HG02763 (cell line): ENCODE data around the gene DUOX2.
"Not testable (repeated sequence)": the region's sequence is repeated elsewhere in the genome, so short reads cannot be mapped to it uniquely, and the experiment has no call there.

Experiments used
- ATAC-seq: cut with Tn5 transposase; IDR thresholded peaks from one replicate; pipeline ENCODE4 v1.9.1; 2021; ENCODE audit warnings: mild to moderate bottlenecking, moderate library complexity; ENCODE audit not compliant: unreplicated experiment

The DUOX2 gene

DNA sequence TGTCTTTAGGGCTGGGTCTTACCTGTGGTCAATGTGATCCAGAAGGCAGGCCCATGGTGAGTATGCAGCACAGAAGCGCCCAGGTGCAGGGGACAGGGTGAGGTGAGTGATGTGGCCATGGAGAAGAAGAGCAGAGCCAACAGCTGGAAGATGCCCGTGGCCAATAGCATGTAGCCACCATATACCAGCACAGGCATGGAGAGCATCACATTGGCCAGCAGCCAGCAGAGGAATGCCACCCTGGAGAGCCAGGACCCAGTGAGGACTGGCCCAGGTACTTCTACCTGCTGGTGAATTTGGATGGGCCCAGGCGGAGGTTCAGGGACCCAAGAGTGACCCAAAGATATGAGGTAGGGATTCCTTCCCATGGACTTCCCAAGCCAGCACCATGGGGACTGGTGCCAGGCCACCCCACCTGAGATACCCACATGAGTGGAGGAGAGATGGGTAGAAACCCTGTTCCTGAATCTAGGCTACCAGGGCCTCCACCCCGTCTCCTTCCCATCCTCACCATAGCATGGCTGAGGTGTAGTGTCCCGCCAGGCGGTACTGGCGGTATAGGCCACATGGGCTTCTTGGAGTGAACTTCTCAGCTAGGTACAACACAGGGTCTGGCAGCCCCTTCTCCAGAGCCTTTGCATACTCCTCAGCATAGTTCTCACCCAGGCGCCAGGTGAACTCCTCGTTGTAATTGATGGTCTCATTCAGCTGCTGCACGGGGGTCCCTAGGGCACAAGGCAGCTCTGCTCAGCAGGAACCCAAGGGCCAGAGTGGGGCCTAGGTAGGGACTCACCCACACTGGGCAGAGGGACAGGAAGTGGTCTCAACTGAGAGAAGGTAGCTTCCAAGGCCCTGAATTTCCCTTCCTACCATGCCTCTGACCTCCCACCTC is 6.4 kb upstream of the DUOX2 start:
- no peak for ATAC-seq

DNA sequence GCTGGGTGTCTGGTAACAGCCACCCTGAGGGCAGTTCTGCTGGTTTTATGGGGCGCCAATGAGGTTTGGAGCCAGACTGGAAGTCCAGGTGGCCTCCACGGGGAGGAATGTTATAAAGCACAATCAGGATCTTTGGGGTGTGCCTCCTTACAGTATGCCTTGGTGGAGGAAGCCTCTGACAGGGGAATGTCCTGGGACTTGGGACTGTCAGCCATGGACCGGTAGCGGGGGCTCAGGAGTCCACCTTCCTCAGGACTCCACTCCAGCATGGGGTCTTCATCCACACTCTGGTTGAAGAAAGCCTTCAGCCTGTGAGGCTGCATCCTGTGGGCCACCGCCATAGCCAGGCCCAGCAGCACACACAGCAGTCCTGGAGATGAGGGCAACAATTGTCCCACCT is 5.0 kb upstream of the DUOX2 start:
- ATAC-seq = no peak

DNA sequence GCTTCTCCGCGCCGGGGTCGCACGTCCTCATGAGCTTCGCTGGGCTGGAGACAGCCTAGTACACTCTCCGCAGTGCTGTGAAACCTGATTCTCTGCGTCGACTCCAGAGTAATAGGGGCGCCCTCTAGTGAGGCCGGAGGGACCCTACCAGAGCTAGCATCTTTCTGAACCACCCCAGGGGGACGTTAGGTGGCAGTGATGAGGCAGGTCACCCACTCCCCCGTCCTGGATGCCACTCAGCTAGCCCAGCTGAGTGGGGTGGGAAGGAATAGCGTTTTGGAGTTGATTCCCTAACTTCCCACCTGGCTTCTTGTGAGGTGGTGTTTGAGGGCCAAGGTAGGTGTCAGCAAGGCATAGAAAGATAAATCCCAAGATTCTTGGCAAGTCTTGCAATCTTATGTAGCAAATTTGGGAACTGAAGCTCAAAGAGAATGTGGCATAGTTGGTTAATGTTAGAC is 4.2 kb upstream of the DUOX2 start:
- ATAC-seq = peak; percentile 88

DNA sequence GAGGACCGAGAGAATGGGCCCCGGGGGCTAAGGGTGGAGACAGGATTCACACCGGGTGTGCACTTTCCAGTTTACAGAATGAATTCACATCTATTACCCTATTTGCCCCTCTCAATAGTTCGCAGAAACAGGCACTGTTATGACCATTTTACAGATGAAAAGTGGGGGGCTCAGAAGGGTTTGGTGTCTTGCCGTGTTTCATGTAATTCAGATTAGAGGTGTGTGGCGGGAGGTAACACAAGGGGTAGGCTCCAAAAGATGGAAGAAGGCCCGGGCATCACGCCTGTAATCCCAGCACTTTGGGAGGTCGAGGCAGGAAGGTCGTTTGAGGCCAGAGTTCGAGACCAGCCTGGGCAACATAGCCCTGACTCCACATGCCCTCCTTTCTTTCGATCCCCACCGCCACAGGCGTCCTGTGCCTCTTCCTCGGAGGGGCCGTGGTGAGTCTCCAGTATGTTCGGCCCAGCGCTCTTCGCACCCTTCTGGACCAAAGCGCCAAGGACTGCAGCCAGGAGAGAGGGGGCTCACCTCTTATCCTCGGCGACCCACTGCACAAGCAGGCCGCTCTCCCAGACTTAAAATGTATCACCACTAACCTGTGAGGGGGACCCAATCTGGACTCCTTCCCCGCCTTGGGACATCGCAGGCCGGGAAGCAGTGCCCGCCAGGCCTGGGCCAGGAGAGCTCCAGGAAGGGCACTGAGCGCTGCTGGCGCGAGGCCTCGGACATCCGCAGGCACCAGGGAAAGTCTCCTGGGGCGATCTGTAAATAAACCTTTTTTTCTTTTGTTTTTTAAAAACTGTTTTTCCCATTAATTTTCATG is 3.5 kb upstream of the DUOX2 start:
- no peak for ATAC-seq

DNA sequence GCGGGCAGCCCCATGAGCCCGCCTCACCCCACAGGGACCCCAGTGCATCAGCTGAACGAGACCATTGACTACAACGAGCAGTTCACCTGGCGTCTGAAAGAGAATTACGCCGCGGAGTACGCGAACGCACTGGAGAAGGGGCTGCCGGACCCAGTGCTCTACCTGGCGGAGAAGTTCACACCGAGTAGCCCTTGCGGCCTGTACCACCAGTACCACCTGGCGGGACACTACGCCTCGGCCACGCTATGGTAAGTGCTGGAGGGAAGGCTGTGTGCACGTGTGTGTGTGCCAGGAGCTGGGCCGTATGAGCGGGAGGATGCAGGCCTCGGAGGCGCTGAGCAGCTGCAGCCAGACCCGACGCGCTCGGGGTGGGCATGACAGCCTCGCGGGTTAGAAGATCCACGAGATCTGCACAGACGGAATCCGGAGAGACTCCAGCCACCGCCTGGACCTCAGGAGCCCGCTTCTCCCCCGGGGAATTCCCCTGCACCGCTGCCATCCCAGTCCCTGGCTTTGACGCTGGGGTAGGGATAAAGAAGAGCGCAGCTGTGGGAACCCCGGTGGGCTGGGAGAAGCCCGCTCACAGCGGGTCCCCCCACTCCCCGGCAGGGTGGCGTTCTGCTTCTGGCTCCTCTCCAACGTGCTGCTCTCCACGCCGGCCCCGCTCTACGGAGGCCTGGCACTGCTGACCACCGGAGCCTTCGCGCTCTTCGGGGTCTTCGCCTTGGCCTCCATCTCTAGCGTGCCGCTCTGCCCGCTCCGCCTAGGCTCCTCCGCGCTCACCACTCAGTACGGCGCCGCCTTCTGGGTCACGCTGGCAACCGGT is 2.7 kb upstream of the DUOX2 start:
- ATAC-seq = no peak

DNA sequence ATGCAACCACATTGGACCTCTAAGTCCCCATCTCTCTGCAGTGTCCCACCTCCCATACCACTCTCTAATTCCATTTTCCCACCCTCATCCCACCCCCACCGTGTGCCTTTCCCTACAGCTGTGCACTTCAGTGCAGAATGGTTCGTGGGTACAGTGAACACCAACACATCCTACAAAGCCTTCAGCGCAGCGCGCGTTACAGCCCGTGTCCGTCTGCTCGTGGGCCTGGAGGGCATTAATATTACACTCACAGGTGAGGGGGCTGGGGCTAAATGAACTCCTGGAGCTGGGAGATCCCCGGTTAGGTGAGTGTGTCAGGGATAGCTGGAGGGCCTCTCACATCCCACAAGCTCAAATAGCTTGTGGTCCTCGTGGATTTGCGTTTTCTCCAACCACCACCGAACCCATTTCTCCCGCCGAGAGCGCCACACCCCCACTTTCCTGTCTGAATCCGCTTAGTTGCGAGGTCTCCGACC is 2.1 kb upstream of the DUOX2 start:
- ATAC-seq = no peak

DNA sequence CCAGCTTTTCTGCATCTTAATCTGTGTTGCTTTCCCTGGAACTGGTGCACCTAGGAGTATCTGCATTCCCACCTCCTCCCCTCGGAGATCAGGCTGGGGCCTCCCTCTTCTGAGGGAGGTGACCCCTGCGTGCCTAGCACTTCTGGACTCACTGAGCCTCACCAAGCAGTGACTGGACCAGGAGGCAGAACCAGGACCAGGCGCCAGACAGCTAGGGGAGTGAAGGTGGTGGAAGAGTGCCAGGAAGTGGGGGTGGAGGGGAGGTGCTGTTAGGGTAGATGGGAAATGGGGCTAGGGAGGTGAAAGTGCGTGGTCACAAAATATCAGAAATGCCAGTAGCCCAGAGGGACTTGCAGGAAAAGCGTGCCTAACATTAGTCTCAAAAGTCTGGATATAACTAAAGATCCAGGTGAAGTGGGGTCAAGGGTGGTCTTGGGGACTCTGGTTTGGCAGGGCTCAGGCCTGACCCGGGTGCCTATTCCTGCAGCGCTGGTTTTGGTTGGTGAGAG is 1.4 kb upstream of the DUOX2 start:
- ATAC-seq = no peak

DNA sequence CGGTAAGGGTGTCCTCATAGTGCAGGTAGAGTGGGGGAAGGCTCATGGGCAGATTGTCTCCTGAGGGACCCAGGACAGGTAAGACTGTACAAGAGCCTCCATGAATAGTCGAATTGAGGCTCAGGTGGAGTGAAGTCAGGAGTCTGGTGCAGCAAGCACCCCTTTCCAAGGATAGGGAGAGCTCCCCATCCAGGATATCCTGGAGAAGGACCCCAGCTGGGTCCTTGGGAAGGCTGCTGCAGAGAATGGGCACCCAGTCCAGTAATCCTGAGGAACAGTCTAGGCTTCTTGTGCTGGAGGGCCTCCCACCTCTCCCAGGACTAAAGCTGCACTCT is 746 bp upstream of the DUOX2 start:
- ATAC-seq = no peak

DNA sequence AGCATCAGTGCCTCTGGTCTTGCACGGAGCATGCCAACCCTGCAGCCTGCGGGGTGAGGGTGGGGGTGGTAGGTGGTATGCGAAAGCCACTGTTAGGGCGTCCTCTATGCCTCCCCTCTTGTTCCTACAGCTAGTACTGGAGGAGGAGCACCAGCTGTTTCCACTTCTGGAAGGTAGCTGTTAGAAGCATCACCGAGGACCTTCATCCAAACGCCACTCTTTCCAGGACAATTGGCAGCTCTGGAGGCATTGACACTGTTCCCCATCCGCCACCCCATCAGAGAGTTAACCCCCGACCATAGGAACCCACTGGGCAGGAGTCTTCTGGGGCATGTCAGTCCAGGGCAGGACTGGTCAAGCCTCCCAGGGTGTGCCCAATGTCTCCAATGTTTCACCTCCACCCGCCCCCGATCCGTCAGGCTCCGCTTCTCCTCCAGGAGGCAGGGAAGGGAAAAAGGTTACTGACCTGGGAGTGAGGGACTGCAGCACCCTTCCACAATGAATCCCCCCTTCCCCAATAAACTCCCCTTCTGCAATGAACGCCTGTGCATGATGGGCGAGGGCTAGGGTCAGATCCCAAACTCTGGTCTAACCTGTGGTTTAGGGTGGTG is 487 bp downstream of the DUOX2 start:
- ATAC-seq = no peak

DNA sequence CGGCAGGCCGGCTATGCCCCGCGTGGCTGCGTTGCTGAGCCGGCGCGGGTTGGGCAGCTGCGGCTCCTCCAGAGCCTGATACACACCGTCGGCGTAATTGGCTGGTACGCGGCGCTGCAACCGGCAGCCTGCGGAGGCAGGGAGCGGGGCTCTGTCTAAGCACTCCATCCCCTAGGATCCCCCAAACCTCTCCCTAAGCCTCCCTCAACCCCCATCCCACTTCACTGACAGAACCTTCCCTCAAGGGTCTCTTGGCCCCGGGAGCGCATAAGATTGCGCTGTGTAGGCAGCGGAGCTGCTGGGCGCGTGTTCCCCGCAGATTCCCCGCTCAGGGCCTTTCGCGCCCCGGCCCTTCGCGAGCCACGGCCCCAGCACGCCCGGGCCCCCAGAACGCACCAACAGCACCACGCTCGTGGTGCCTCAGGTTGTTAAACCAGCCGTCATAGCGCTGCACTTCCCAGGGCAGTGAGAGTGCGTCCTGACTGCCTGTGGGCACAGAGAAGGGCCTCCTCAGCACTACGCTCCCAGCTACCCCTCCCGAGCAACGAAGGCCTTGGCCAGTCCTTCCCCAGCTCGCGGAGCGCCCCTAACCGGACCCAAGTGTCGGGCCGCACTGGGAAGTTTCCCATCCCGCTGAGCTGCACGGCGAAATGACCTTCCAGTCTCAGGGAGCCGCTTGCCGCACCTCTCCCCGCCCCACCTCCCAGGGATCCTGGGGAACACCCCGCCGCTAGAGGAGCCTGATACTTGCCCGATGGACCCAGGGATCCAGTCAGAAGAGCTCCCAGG is 1.2 kb downstream of the DUOX2 start:
- no peak for ATAC-seq

DNA sequence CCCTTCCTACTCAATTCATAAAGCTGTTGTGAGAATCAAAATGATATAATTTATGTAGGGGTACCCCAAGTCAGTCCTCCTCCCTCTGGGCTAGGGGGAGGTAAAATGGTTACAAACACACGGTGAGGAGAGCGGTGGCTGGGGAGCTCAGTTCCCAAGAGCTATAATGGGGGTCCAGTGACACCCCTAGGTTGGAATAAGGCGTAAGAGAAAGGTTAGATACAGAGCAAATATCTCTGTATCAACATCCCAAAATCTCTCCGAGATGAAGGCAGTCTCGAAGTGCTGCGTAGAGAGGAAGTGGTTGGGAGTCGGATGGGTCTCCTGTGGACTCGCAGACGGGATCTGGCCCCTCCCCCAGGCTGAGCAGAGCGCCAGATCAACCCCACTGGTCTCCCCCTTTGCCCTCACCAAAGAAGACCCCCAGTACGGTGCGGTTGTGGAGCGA is 1.8 kb downstream of the DUOX2 start:
- no peak for ATAC-seq

DNA sequence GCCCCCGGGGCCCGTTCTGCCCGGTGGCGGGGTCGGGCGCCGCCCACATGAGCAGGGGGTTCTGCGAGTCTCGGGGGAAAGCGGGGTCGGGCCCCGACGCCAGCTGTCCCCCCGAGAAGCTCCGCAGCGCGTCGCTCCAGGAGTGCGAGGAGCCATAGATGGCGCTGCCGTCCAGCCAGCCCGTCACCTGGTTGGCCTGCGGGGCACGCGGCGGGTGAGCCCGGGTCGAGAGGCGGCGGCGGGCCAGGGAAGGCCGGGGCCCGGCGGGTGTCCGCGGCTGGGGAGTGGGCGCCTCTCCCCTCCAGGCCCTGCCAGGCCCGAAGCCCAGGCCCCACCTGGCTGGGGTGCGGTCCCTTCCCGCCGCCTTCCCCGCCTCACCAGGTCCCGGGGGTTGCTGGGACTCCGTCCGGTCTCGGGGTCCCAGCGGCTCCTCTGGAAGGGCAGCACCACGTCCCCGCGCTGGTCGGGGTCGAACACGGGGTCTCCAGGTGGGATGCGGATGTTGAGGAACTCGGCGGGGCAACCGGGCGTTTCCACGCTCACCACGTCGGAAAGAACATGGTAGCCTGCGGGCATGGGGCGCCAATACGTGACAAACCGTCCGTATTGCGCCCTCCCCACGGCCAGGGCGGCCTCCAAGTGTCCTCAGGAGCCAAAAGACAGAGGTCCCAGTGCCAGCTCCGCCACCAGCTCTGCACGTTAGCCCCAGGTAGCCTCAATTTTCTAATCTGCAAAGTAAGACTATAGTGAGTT is 2.4 kb downstream of the DUOX2 start:
- no peak for ATAC-seq

DNA sequence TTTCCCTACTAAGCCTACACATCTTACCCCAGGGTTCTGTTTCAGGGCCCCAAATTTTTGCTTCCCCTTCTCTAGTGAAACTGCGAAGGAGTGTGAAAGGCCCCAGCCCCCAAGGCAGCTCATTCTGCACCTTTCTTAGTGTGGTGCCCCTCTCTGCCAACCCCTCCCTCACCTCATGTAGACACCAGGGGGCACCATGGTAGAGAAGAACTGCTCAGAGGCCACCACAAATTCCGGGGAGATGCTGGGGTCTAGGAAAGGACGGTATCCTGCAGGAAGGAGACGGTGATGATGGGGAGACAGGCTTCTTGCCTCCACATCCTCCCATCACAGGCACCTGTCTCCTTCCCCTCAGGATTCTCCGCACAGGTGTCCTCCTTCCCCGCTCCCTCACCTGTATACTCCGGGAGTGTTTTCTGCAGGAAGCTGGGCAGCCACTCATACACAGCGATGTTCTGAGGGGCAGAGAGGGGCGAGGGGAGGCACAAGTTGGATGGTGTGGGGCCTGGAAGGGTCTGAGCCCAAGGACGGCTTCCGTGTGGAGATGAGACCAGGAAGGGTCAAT is 3.6 kb downstream of the DUOX2 start:
- no peak for ATAC-seq

DNA sequence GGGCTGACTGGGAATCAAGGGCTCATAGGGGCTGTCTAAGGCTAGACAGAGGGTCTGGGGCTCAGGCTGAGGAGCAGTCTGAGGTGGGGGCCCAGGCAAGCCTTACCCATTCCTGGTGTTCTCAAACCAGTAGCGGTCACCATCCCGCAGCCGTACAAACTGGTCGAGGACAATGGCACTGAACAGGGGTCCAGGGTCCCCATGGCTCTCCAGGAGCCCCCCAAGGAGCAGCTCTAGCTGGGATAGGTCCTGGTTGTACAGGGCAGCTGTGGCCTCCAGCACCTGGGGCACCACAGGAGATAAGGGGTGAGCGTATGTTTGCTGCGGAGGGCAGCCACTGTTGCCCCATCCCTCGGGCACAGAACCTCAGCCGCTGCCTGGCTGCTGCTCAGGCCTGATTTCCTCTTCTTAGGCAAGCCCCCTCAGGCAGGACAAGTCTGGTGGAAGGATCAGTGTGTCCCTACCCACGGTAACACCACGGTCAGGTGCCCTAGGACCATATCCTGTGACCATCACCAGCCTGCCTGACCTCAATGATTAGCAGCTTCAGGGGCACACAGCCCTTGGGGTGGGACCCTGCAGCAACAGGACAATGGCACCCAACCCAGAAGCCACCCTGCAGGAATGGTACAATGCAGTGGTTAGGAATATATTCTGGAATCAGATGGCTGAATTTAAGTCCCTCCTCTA is 5.9 kb downstream of the DUOX2 start:
- no peak for ATAC-seq

DNA sequence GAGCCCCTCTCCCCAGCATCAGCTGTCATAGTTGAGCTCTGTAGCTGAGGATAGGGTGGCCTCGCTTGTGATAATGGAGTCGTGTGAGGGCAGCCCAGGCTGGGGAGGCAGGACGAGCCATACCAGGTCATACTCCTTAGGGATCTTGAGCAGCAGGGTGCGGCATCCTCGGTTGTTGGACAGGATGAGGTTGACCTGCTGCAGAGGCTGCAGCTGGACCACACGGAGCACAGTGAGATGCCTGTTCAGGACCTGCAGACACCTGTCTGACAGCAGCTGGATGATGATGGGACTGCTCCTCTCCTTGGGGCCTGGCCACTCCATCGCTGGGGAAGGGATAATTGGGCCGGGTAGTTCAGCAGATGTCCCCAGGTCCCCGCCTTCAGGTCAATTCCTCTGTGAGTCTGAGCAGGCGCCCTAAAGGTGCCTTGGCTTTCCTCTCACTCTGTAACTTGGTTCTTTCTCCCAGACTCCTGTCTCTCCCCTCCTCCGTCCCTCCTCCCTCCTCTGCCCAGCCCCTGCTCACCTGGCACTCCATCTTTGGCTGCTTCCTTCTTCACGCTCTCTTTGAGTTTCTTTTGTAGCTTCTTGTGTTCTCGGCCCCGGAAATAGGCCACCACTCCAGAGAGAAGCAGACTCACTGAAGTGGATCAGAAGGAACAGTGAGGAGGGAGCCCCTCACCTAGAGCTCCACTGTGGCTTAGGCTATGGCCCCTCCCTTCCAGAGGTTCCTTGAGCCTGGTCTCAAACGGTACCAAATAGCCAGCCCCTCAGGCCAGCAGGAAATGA is 7.8 kb downstream of the DUOX2 start:
- ATAC-seq = no peak

DNA sequence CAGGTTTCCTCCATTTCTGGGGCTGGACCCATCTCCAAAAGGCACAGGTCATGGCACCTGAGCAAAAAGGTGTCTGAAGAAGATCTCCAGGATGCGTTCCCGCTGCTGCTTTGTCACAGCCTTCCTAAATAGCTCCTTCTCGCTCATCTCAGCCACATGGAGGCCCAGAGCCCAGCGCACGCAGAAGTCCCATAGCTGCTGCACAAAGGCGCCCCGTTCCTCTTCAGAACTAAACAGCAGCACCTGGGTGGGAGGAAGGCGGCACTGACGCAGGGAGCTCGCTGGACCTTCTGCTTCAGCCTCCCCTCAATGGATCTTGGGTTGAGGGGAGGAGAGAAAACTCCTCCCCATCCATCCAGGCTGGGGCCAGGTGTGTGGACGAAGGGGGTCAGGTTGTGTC is 8.4 kb downstream of the DUOX2 start:
- no peak for ATAC-seq

DNA sequence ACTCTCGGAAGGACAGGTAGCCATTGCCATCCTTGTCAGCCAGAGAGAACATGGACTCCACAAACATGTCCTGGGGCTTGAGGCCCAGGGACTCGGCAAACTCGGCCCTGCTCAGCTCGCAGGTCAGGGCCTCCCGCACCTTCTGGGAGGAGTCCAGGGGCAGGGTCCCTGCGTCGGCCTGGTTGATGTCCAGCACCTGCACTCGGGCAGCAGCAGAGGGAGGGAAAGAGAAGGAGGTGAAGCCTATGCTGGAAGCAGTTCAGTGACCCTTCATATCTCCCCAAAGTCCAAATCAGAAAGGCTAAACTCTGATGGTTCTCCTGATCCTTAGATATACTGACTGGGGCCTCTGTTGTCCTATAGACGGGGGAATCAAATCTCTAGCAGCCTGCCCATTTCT is 9.8 kb downstream of the DUOX2 start:
- not testable (repeated sequence) for ATAC-seq
